Lower leg skin (tissue), 4 donors: ENCODE results near the gene ADARB2. TPM values are rescaled to one million over a fixed set of nuclear protein-coding genes. Genes with fewer than 3 reads are reported as not detected.

Source experiments
- DNase-seq, 2 donors: peaks; one replicate each; pipeline ENCODE4 v3.0.0-alpha.2; 2019; ENCODE audit warnings: low spot score in 2 of 2
- H3K4me3 ChIP-seq: fragments of 200-600 bp; sonication (generic); 2 replicates; pipeline ENCODE4 v1.5.1; 2017; ENCODE audit warnings: mild to moderate bottlenecking, low read depth; ENCODE audit not compliant: poor library complexity, severe bottlenecking
- POLR2A ChIP-seq, 2 donors: fragments of 450-650 bp; IDR thresholded peaks; one replicate each; pipeline ENCODE4 v1.6.1; 2016 to 2017; ENCODE audit warnings: antibody characterized with exemption in 2 of 2, mild to moderate bottlenecking in 1 of 2, moderate library complexity in 1 of 2
- WGBS, 2 donors: methylation state at CpG; one replicate each; pipeline ENCODE4 v1.1.5; 2018; 5-methylcytosine and 5-hydroxymethylcytosine counted together
- intact Hi-C: fragments of 100-400 bp; cut with DNase I; formaldehyde crosslinking; loops from one replicate; pipeline ENCODE4 v1.15.0; 2023; ENCODE audit warnings: low total_unique reads
- total RNA-seq, 4 donors: library from RNA; depleted of rRNA; stranded (reverse); fragments of >200 nt; gene quantifications; one replicate each; pipeline ENCODE4 v1.1.0, GENCODE V29; 2016
- TF ChIP-seq, protein P1 (sequence below), 3 donors: fragments of 450-650 bp; IDR thresholded peaks; one replicate each; pipeline ENCODE4 v1.5.1; 2016; ENCODE audit warnings: antibody characterized with exemption in 3 of 3, mild to moderate bottlenecking in 3 of 3, moderate library complexity in 2 of 3

The ADARB2 gene
- total RNA-seq, 4 donors from 2014 or later, result 0.72 to 3.6 (median 1.8) TPM

GRCh38 chr10:1367938-1368841 is 369.1 kb downstream of the ADARB2 start:
- no peak overlapping the region for H3K4me3 ChIP-seq
- TF ChIP-seq, protein P1, sequence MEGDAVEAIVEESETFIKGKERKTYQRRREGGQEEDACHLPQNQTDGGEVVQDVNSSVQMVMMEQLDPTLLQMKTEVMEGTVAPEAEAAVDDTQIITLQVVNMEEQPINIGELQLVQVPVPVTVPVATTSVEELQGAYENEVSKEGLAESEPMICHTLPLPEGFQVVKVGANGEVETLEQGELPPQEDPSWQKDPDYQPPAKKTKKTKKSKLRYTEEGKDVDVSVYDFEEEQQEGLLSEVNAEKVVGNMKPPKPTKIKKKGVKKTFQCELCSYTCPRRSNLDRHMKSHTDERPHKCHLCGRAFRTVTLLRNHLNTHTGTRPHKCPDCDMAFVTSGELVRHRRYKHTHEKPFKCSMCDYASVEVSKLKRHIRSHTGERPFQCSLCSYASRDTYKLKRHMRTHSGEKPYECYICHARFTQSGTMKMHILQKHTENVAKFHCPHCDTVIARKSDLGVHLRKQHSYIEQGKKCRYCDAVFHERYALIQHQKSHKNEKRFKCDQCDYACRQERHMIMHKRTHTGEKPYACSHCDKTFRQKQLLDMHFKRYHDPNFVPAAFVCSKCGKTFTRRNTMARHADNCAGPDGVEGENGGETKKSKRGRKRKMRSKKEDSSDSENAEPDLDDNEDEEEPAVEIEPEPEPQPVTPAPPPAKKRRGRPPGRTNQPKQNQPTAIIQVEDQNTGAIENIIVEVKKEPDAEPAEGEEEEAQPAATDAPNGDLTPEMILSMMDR (IDR thresholded peaks at IDR 0.05), result no peak
- TF ChIP-seq POLR2A (IDR thresholded peaks at IDR 0.05), result no peak
- 86 to 90% methylated on average over 24 of the region's 24 CpGs for WGBS, 2 donors
- intact Hi-C loops, result no loop called here
- DNase-seq, result peak in 1 of 2 donors; percentile 31

DNA sequence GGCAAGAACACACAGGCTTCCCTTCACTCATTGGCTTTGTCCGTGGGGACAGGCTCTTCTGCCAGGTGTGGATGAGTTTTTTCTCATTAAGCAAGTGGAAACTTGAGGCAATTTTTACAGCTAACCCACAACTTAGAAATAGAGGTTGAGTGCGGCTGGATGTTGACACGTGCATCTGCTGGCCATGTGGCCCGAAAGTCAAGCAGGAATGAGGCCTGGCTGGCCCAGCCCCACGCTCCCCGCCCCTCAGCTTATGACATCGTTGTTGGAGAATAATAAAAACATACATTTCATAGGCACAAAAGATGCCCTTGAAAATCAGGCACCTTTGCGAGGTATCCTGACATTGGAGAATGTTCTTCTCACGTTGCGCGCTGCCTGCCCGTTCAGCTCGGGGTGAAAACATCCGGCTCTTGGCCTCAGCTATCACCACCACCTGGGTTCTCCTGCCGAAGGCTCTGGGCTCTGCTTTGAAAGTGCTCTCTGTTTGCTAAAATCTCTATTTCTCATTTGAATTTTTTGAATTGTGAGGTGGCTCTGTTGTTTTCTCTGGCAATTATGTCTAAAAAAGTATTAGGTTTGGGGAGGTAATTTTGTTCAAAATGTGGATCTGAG is 370.4 kb downstream of the ADARB2 start:
- TF ChIP-seq, protein P1 (IDR thresholded peaks at IDR 0.05), result no peak
- no peak for TF ChIP-seq POLR2A (IDR thresholded peaks at IDR 0.05)
- 63 to 69% methylated on average over 15 of the region's 15 CpGs for WGBS, 2 donors
- DNase-seq, result peak in 1 of 2 donors; percentile 59
- no peak overlapping the region for H3K4me3 ChIP-seq
- intact Hi-C loops, result no loop called here

GRCh38 chr10:1366322-1366691 is 371.0 kb downstream of the ADARB2 start:
- intact Hi-C loops, result no loop called here
- DNase-seq, result peak in 1 of 2 donors; percentile 29
- H3K4me3 ChIP-seq, result no peak overlapping the region
- no peak for TF ChIP-seq POLR2A (IDR thresholded peaks at IDR 0.05)
- TF ChIP-seq, protein P1 (IDR thresholded peaks at IDR 0.05), result no peak
- 77 to 85% methylated on average over 6 of the region's 6 CpGs for WGBS, 2 donors

GRCh38 chr10:1365540-1366321 is 371.6 kb downstream of the ADARB2 start:
- 76 to 91% methylated on average over 8 of the region's 8 CpGs for WGBS, 2 donors
- TF ChIP-seq, protein P1 (IDR thresholded peaks at IDR 0.05), result no peak
- TF ChIP-seq POLR2A (IDR thresholded peaks at IDR 0.05), result no peak
- intact Hi-C loops, result no loop called here
- DNase-seq, result no peak
- no peak overlapping the region for H3K4me3 ChIP-seq

- H3K4me3 ChIP-seq, result no peak overlapping the region
- intact Hi-C loops, result no loop called here
- 77 to 83% methylated on average over 16 of the region's 16 CpGs for WGBS, 2 donors
- TF ChIP-seq, protein P1 (IDR thresholded peaks at IDR 0.05), result no peak
- no peak for TF ChIP-seq POLR2A (IDR thresholded peaks at IDR 0.05)
- DNase-seq, result peak in 1 of 2 donors; percentile 75
These were observed 373.0 kb downstream of the ADARB2 start for GRCh38 chr10:1364151-1364910.
